GM12874 (cell line): ENCODE data around the gene UBE2A.

ENCODE experiments used
- TF ChIP-seq, protein P1 (sequence below): IDR thresholded peaks from 2 replicates; pipeline ENCODE4 v1.5.1; 2011; ENCODE audit warnings: low read depth, mild to moderate bottlenecking, control low read depth, low read length, moderate library complexity; ENCODE audit not compliant: insufficient read depth

UBE2A gene

DNA sequence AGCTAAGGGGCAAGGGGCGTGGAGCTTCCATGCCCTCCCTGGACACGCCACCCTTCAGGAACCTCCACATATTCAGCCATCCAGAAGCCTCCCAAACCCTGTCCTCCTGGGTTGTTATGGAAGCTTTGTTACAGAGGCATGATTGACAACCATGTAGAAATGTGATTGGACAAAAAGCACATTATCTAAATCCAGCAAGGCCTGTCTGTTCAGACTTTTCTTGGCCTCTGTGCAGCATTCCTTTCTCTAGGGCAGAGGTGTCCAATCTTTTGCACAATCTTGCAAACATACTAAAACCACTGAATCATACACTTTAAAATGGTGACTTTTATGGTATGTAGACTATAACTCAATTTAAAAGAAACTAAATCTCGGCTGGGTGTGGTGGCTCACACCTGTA, 21.9 kb upstream of the UBE2A start:
- TF ChIP-seq, protein P1, sequence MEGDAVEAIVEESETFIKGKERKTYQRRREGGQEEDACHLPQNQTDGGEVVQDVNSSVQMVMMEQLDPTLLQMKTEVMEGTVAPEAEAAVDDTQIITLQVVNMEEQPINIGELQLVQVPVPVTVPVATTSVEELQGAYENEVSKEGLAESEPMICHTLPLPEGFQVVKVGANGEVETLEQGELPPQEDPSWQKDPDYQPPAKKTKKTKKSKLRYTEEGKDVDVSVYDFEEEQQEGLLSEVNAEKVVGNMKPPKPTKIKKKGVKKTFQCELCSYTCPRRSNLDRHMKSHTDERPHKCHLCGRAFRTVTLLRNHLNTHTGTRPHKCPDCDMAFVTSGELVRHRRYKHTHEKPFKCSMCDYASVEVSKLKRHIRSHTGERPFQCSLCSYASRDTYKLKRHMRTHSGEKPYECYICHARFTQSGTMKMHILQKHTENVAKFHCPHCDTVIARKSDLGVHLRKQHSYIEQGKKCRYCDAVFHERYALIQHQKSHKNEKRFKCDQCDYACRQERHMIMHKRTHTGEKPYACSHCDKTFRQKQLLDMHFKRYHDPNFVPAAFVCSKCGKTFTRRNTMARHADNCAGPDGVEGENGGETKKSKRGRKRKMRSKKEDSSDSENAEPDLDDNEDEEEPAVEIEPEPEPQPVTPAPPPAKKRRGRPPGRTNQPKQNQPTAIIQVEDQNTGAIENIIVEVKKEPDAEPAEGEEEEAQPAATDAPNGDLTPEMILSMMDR, result no peak

DNA sequence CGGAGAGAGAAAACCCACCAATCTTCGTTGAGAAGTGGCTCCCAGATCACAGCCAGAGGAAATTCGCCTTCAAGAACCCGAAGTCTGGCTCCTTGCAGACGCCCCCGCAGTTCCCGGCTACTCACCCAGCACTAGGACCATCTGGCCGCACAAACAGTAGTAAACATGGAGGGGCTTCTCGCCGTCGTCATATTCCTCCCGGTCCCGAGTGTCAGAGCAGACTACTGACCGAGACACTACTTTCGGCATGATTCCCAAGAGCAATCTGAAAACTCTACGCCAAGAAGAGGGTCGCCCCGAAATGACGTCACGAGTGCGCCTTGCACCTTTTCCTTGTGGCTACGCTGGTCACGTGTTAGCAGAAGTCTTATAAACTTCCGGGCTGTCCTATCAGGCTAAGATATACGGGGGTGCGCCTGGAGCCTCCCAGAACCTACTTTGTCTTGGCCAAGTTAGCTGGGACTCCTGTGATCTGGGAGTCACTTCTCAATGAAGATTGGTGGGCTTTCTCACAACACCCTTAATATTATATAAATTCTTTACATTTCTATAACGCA, 9.2 kb upstream of the UBE2A start, which contains the start of gene STEEP1:
Gene STEEP1, minus strand, starts transcription at position 303 of the 557 bp plus-strand sequence. Its CDS starts 54 bp downstream, at position 249.
- TF ChIP-seq, protein P1, result no peak

DNA sequence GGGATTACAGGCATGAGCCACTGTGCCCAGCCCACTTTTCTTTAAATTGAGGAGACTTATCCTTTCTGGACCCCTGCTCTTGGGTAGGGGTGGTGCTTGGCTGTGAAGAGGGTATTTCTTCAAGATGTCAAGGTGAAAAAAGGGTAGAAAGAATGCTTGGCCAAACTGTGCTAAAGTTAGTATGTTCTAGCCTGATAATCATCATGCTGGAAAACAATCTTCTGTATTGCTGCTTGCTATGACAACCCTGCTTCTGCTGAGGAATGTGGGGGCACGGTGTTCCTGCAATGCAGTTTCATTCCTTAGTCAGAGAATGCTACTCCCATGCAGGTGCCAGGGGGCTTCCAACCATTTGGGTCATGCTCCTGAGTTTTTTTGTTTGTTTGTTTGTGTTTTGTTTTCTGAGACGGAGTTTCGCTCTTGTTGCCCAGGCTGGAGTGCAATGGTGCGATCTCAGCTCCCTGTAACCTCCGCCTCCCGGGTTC, 4.0 kb upstream of the UBE2A start:
- TF ChIP-seq, protein P1, result no peak

DNA sequence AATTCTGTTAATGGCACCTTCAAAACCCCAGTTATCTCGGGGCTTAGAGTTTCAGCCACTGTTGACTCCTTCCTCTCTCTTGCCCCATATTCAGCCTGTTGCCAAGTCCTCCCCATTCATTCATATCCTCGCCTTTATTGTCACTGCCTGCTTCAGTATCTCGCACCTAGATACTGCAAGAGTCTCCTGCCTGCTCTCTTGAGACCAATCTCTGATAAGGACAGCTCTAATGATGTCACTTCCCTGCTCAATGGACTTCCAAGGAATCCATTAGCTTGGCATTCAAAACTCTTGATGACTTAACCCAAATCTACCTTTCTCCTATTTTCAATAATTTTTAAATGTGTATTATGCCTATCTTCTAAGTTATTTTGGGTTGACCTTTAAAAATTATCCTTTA, 1.1 kb upstream of the UBE2A start:
- TF ChIP-seq, protein P1, result no peak

DNA sequence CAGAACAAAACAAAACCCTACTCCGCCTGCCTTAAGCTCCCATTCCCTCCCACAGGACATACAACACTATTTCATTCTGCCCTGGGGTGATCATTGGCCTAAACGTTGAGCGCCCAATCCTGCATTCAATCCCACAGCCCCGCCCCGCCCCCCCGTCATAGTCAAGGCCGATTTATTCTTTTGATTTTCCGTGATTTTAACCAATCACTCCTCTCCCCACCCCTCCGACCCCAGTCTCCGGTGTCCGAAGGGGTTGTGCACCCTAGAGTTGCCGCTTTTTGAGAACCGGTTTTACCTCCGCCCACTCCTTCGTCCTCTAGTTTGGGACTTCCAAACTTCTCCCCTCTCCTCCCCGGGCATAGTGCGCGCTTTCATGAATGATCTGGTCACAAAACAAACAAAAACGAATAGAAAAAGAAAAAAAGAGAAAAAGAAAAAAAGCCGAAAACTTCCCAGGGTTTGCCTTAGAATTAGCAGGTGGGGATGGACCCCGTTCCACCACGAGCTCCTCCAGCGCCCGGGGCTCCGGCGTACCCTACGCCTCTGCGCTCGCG, 446 bp upstream of the UBE2A start:
- TF ChIP-seq, protein P1, result no peak

DNA sequence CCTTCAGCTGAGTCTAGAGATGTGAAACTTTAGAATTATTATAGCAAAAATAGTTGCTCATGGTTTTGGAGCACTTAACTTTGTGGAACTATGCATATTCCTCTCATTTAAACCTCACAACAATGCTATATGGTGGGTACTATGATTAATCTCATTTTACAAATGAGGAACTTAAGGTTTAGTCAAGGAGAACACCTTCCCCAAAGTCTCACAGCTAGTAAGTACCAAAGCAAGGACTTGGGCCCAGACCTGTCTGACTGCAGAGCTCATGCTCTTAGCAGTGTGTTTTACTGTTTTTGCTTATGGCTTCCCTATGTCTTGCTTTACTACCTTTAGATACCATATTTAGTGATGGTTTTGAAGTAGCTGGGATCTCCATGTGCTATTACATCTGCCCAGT, 5.1 kb downstream of the UBE2A start:
- TF ChIP-seq, protein P1, result no peak

DNA sequence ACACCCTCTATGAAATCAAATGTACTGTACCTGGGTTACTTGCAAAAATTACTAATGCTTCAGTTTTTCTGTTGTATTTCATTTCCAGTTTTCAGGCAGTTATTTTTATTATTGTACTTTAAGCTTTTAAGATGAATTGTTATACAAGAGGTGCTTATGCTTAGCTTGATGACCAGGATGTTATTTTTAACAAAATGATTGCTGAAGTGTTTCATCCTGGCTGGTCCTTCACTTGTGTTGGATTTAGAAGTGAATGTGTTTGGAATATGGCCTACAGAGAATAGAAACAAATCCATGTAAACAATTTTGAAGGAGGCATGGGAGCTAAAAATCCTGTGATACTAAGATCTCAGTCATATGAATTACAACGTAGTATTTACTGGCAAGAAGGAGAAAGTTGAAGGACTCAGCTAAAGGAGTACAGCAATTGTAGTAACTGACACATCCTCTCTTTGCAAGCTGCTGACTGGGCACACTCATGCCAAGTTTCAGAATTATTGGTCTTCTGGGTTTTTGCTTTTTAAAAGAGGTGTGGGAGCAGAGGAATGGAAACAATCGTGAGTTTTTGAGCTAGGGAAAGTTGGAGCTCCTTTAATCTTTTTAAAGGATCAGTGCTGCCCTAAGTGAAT, 9.2 kb downstream of the UBE2A start:
- TF ChIP-seq, protein P1, result no peak
